GM18873 (cell line): ENCODE measurements around the gene PRIM1.
A peak's percentile ranks its signal among the peaks of the same experiment; 100 is the strongest.
"Not testable (repeated sequence)": the region's sequence is repeated elsewhere in the genome, so short reads cannot be mapped to it uniquely, and the experiment has no call there.

Source experiments
- ATAC-seq: cut with Tn5 transposase; IDR thresholded peaks from one replicate; pipeline ENCODE4 v1.9.1; 2021; ENCODE audit warnings: mild to moderate bottlenecking, moderate library complexity, moderate number of reproducible peaks; ENCODE audit not compliant: unreplicated experiment, low FRiP score

PRIM1 gene

GRCh38 chr12:56751712-56752598 lies at the start of gene PRIM1:
PRIM1 (minus strand) TSS chr12:56752323; CDS start chr12:56752298, 25 bp downstream.
- ATAC-seq: peak; percentile 47

GRCh38 chr12:56800221-56800620 lies 48.1 kb upstream of the PRIM1 start:
- ATAC-seq: no peak

GRCh38 chr12:56799345-56799744 lies 47.2 kb upstream of the PRIM1 start:
- ATAC-seq: not testable (repeated sequence)

- not testable (repeated sequence) for ATAC-seq
These were observed 43.7 kb upstream of the PRIM1 start for GRCh38 chr12:56795791-56796190.

GRCh38 chr12:56795046-56795562 lies 43.0 kb upstream of the PRIM1 start:
- ATAC-seq: not testable (repeated sequence)

GRCh38 chr12:56793124-56793523 lies 41.0 kb upstream of the PRIM1 start:
- not testable (repeated sequence) for ATAC-seq

- ATAC-seq: no peak
These were observed 40.6 kb upstream of the PRIM1 start for GRCh38 chr12:56792678-56793077.

- not testable (repeated sequence) for ATAC-seq
These were observed 37.3 kb upstream of the PRIM1 start for GRCh38 chr12:56789429-56789828.

GRCh38 chr12:56787498-56787897 lies 35.4 kb upstream of the PRIM1 start:
- ATAC-seq: no peak

- ATAC-seq: no peak
These were observed 33.8 kb upstream of the PRIM1 start for GRCh38 chr12:56785874-56786273.

- no peak for ATAC-seq
These were observed 33.2 kb upstream of the PRIM1 start for GRCh38 chr12:56785141-56785865.

GRCh38 chr12:56781726-56782125 lies 29.6 kb upstream of the PRIM1 start:
- ATAC-seq: no peak

- ATAC-seq: no peak
These were observed 26.6 kb upstream of the PRIM1 start for GRCh38 chr12:56778756-56779155.

GRCh38 chr12:56776654-56777053 lies 24.5 kb upstream of the PRIM1 start:
- no peak for ATAC-seq

GRCh38 chr12:56775638-56776037 lies 23.5 kb upstream of the PRIM1 start:
- ATAC-seq: no peak

- no peak for ATAC-seq
These were observed 21.0 kb upstream of the PRIM1 start for GRCh38 chr12:56773113-56773512.

- ATAC-seq: no peak
These were observed 20.5 kb upstream of the PRIM1 start for GRCh38 chr12:56772625-56773024.

- ATAC-seq: no peak
These were observed 17.7 kb upstream of the PRIM1 start for GRCh38 chr12:56769868-56770267.

GRCh38 chr12:56768424-56768823 lies 16.3 kb upstream of the PRIM1 start:
- ATAC-seq: no peak

GRCh38 chr12:56766535-56766934 lies 14.4 kb upstream of the PRIM1 start:
- peak; percentile 94 for ATAC-seq
